HG03025 (cell line): ENCODE data around the gene PEX3.
"Not testable (repeated sequence)": the region's sequence is repeated elsewhere in the genome, so short reads cannot be mapped to it uniquely, and the experiment has no call there.

Experiments
- ATAC-seq: cut with Tn5 transposase; IDR thresholded peaks from one replicate; pipeline ENCODE4 v1.9.1; 2021; ENCODE audit warnings: mild to moderate bottlenecking, moderate library complexity; ENCODE audit not compliant: unreplicated experiment, low FRiP score

The PEX3 gene

GRCh38 chr6:143443096-143443495 lies 7.5 kb upstream of the PEX3 start:
- ATAC-seq = no peak

- not testable (repeated sequence) for ATAC-seq
Measured at GRCh38 chr6:143447865-143448264, 2.7 kb upstream of the PEX3 start.

GRCh38 chr6:143449082-143449713 lies 1.4 kb upstream of the PEX3 start:
- ATAC-seq = no peak

- ATAC-seq = peak; percentile 16
Measured at GRCh38 chr6:143449714-143450452, 722 bp upstream of the PEX3 start.

- ATAC-seq = no peak
Measured at GRCh38 chr6:143451531-143451930, 926 bp downstream of the PEX3 start.

- no peak for ATAC-seq
Measured at GRCh38 chr6:143457563-143458359, 7.2 kb downstream of the PEX3 start.

GRCh38 chr6:143465546-143465945 lies 14.9 kb downstream of the PEX3 start:
- ATAC-seq = no peak

- no peak for ATAC-seq
Measured at GRCh38 chr6:143468026-143468425, 17.4 kb downstream of the PEX3 start.

- ATAC-seq = not testable (repeated sequence)
Measured at GRCh38 chr6:143468823-143469222, 18.2 kb downstream of the PEX3 start.

- ATAC-seq = no peak
Measured at GRCh38 chr6:143471822-143472221, 21.2 kb downstream of the PEX3 start.

GRCh38 chr6:143476545-143476944 lies 25.9 kb downstream of the PEX3 start:
- ATAC-seq = no peak

GRCh38 chr6:143478479-143479062 lies 28.0 kb downstream of the PEX3 start:
- ATAC-seq = no peak

GRCh38 chr6:143482593-143482992 lies 32.0 kb downstream of the PEX3 start:
- no peak for ATAC-seq

GRCh38 chr6:143485967-143486366 lies 35.4 kb downstream of the PEX3 start:
- no peak for ATAC-seq

- ATAC-seq = no peak
Measured at GRCh38 chr6:143486752-143487151, 36.1 kb downstream of the PEX3 start.

- no peak for ATAC-seq
Measured at GRCh38 chr6:143490244-143490643, 39.6 kb downstream of the PEX3 start.

GRCh38 chr6:143490775-143491174 lies 40.2 kb downstream of the PEX3 start:
- ATAC-seq = no peak

- ATAC-seq = no peak
Measured at GRCh38 chr6:143496974-143497373, 46.4 kb downstream of the PEX3 start.

- ATAC-seq = no peak
Measured at GRCh38 chr6:143498428-143498827, 47.8 kb downstream of the PEX3 start.

- no peak for ATAC-seq
Measured at GRCh38 chr6:143501851-143502250, 51.2 kb downstream of the PEX3 start.

GRCh38 chr6:143504369-143504768 lies 53.8 kb downstream of the PEX3 start:
- ATAC-seq = no peak
